HG03432 (cell line): ENCODE results near the gene EPYC.

Experiments
- ATAC-seq: cut with Tn5 transposase; IDR thresholded peaks from one replicate; pipeline ENCODE4 v1.9.1; 2021; ENCODE audit warnings: mild to moderate bottlenecking, moderate library complexity; ENCODE audit not compliant: unreplicated experiment

EPYC gene, protein sequence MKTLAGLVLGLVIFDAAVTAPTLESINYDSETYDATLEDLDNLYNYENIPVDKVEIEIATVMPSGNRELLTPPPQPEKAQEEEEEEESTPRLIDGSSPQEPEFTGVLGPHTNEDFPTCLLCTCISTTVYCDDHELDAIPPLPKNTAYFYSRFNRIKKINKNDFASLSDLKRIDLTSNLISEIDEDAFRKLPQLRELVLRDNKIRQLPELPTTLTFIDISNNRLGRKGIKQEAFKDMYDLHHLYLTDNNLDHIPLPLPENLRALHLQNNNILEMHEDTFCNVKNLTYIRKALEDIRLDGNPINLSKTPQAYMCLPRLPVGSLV

DNA sequence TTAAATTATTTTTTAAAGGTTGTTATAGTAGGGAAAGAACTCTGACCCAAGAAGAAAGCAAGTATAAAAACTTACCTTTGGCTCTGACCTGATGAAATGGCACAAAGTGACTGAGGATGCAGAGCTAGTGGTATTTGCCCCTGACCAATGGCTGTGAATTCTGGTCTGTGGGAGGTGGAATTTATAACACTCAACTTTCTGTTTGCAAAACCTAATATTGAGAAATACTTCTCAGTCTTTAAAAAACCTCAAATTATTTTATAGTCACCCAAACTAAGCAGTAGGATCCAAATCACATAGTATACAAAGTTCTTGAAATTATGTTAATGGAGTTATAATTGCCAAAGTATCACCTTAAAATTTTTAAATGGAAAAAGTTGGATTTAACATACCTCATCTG lies at the start of gene EPYC:
TSS of gene EPYC (minus strand) at position 101 of the 400 bp plus-strand sequence. CDS start 2,407 bp downstream, outside the sequence.
- ATAC-seq: no peak

GRCh38 chr12:91053951-91054715 lies 49.4 kb upstream of the EPYC start:
- no peak for ATAC-seq

- ATAC-seq: no peak
Observed at GRCh38 chr12:91052026-91052425, 47.3 kb upstream of the EPYC start.

DNA sequence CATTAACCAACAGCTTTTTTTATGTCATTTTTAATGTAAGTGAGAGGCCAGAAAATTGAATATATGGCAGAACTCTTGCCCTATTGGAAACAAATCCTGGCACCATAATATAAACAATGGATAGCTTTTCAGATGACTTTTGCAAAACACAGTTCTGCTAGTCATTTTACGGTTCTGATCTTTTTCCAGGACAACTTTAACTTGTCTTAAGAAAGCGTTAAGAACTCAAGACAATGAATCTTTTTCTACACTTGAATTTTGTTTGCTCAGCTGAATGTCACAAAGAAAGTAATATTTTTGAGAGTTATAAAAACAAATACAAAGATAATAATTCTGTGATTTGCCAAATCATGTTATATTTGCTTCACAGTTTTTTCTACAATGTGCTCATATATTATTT lies 39.8 kb upstream of the EPYC start:
- ATAC-seq: no peak

- ATAC-seq: no peak
Observed at GRCh38 chr12:91043408-91043807, 38.6 kb upstream of the EPYC start.

DNA sequence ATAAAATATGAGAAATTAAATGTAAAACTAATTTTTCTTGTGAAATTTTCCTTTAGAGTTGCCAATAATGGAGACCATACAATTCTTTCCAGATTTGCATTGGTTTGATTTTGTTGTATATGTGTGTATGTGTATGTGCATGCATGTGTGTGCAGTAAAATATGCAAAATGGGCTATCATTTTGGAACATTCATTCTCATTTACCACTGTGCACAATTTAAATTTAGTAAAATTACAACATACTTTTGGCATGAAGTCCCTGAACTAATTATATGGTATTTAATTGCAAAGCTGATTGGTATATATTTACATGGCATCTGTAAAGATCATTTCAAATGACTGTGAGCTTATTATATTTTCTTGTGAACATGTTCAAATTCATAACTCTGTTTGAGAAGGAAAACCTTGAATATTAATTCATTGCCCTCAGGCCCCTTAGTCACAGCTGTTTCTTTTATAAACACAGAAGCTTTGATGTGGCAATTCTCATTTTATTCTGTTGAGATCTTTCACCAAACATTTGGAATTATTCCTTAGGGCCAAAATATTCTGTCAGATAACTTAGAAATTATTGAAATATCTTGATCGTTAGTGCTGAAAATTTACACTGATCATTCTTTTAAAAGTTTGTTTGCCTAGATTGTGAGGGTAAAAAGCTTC lies 35.5 kb upstream of the EPYC start:
- no peak for ATAC-seq

DNA sequence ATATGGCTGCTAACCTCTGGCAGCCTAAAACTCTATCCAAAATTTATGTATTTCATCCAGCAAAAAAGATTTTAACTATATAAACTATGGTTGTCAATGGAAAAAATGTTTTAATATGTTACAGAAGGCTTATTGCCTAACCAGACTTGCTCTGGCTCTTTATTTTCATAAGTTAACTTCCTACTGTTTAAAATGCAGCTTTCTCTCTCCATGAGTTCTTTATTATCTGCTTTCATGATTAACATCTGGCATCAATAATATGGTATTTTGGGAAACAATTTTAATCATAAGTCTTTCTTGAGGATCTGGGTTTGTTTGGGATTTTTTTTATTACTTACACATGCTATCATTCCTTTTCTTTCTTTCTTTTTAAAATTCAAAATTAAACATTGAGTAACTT lies 32.5 kb upstream of the EPYC start:
- ATAC-seq: no peak

- ATAC-seq: no peak
Observed at GRCh38 chr12:91033251-91033650, 28.5 kb upstream of the EPYC start.

DNA sequence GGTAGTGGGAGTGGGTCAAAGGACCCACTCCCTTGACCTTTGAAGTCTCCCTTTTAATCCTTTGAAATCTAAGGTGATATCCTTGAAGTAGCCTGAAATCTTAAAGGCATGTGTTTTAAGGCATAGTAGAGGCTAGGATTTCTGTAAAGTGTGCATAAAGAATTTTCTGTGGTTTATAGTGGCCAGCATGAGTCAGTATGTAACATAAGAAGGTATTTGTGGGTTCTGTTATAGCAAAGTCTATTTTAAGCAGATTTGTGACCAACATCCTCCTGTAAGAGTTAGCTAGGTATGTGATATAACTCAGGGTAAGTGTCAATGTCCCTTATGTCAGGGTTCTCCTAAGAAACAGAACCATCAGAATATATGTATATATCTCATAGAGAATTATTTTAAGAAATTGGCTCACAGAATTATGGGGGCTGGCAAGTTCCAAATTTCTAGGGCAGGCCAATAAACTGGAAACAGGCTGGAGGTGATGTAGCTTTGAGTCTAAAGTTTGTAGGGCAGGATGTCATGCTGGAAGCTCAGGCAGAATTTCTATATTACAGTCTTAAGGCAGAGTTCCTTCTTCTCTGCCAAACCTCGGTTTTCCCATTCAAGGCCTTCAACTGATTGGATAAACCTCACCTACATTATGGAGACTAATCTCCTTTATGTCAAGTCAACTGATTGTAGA lies 18.7 kb upstream of the EPYC start:
- peak; percentile 75 for ATAC-seq

GRCh38 chr12:91021076-91021475 lies 16.3 kb upstream of the EPYC start:
- no peak for ATAC-seq

DNA sequence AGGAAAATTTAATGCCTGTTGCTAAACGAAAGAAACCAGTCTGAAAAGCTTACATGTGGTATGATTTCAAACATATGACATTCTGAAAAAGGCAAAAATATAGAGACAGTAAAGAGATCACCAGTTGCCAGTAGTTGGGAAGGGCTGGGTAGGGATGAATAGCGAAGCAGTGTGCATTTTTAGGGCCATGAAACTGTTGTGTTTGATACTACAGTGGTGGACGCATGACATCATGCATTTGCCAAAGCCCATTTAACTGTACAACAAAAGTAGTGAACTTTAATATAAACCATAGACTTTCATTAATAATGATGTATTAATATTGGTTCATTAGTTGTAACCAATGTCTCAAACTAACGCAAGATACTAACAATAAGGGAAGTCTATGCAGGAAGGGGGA lies 14.7 kb upstream of the EPYC start:
- ATAC-seq: no peak

DNA sequence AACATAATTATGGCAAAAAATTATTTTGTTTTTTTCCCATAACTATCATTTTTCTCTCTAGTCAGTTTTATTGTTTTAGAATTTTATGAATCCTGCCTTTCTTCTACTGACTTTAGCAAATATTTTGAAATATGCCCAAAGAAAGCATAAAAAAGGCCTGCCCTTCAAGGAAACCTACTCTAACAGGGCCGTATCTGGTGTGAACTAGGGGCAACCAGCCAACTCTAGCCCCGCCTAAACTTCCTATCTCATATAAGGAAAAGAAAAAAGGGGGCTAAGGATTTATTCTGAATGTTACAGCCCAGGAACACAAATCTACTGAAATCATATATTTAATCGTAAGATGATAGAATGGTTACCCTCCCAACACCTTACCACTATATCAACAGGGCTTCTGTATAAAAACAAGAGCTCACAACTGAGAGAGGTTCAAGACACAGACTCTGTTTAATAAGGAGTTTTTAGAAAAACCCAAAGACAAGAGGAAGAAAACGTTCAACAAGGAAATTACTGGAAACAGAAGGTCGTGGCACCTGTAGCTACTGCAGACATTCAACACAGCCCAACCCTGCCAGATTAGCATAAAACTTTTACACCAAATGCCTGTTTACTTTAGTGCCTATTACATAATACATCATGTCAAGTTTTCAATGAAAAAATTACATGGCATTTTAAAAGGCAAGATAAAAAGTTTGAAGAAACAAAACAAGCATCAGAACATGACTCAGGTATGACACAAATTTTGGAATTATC lies 12.9 kb upstream of the EPYC start:
- ATAC-seq: no peak

GRCh38 chr12:91017043-91017442 lies 12.3 kb upstream of the EPYC start:
- ATAC-seq: no peak

GRCh38 chr12:91009319-91009950 lies 4.7 kb upstream of the EPYC start:
- ATAC-seq: peak; percentile 95

DNA sequence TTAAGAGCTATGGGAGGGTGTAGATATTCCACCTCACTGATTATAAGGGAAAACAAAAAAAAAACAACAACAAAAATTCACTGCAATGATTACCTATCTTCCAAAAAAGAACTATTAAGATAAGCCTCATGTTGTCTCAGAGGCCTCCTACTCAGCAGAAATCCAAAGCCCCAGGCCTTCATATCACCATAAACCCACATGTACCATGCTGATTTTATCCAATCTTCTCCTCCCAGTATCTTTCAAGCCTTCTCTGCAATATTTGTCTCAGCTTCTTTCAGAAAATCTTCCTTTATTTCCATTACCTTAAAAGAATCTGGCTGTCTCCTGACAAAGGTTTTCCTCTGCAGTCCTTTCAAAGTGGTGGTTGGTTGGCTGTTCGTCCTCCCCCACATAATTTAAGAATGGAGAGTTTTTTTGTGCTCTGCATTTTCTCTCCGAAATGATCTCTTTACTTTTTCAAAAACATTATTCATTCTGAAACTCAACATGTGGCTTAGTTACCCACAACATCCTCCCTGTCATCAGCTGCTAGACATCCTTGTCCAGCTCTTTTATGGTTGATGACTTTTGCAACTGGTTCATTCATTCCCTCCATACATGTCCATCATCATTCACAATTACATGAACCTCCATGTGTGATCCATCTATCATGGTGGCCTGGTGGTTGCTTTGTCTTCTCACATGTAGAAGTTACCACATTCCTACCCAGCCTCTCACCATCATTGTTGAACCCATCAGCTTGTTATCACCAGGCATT lies 2.9 kb upstream of the EPYC start:
- peak; percentile 81 for ATAC-seq

GRCh38 chr12:91003737-91004136 lies 1.0 kb downstream of the EPYC start:
- no peak for ATAC-seq

GRCh38 chr12:91001306-91001705 lies 3.5 kb downstream of the EPYC start:
- ATAC-seq: no peak

- no peak for ATAC-seq
Observed at GRCh38 chr12:90999966-91000365, 4.8 kb downstream of the EPYC start.

DNA sequence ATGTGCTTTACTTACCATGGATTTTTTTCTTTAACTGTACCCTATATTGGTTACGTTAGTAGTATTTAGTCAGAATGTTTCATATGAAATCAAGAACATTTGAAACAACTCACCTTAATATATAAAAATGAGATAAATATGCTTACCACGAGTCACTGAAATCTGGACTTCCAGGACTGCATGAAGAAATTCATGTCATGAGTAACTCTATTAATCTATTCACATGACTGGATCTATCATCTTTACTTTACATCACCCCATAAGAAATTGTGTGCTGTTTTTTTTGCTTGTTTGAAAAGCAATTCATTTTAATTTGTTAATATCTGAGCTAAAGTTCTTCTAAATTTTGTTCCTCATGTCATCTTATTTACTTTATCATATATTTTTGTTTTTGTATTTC lies 5.2 kb downstream of the EPYC start:
- no peak for ATAC-seq
